Measurements from ENCODE around the gene MAP3K21.

DNA sequence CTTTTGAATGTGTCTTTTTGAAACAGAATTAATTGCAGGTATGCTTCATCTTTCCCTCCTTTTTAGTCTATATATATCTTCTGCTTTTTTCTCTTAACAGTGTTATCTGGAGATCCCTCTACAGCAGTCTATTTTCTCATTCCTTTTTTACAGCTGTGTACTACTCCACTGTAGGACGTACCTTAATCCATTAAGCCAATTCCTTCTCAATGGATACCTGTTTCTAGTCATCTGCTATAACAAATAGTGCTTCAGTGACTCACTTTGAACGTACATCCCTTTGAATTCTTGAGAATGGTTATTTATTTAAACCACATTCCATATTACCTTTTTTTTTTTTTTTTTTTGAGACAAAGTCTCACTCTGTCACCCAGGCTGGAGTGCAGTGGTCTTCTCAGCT, 47.6 kb upstream of the MAP3K21 start:
- TF ChIP-seq YY1 (IDR thresholded peaks at IDR 0.05; ENCODE audit: insufficient read depth, insufficient read length) (no peak), ZNF274 (IDR thresholded peaks at IDR 0.05; ENCODE audit: low read depth, low read length) (no peak), SUZ12 (IDR thresholded peaks at IDR 0.05; ENCODE audit: extremely low read depth, insufficient read depth, insufficient read length) (no peak)
